K562 (cell line): ENCODE results near the gene LBR. TPM values are rescaled to one million over a fixed set of nuclear protein-coding genes. Genes with fewer than 3 reads are reported as not detected.

Experiments
- ARNT ChIP-seq, 2 experiments: fragments of 450-650 bp; IDR thresholded peaks; 2 replicates each; pipeline ENCODE4 v1.6.1; 2016; ENCODE audit warnings: mild to moderate bottlenecking in 1 of 2
- CHD2 ChIP-seq: IDR thresholded peaks from 2 replicates; pipeline ENCODE4 v1.6.1; 2011; ENCODE audit warnings: low read depth, low read length
- CREB3 ChIP-seq: fragments of 450-650 bp; conservative IDR thresholded peaks from 2 replicates; pipeline ENCODE4 v1.6.1; 2016; ENCODE audit warnings: missing genetic modification characterization, low read depth, mild to moderate bottlenecking, missing compliant biosample characterization, moderate library complexity
- EZH2 ChIP-seq: IDR thresholded peaks from 2 replicates; pipeline ENCODE4 v1.6.1; 2012; ENCODE audit warnings: low read depth, mild to moderate bottlenecking, inconsistent platforms, low read length, borderline replicate concordance
- HCFC1 ChIP-seq: IDR thresholded peaks from 2 replicates; pipeline ENCODE4 v1.6.1; 2012; ENCODE audit warnings: low read depth, low read length, improper control_type of control experiment
- ID3 ChIP-seq, 2 experiments: fragments of 250-450 bp in 1 of 2; fragments of 450-650 bp in 1 of 2; sonication (Bioruptor Pico) in 1 of 2; IDR thresholded peaks; 2 replicates each; pipeline versions ENCODE4 v1.6.1 to v1.8.0; 2016 to 2021; ENCODE audit warnings: mild to moderate bottlenecking in 2 of 2, moderate library complexity in 2 of 2, missing compliant biosample characterization in 1 of 2, missing genetic modification characterization in 1 of 2
- LEF1 ChIP-seq: fragments of 450-650 bp; IDR thresholded peaks from 2 replicates; pipeline ENCODE4 v1.6.1; 2016; ENCODE audit warnings: mild to moderate bottlenecking
- NEUROD1 ChIP-seq: fragments of 150-350 bp; IDR thresholded peaks from 2 replicates; pipeline ENCODE4 v1.6.1; 2014; ENCODE audit warnings: borderline replicate concordance, low read length, low read depth; ENCODE audit not compliant: partially characterized antibody
- NONO ChIP-seq, 2 experiments: fragments of 200-400 bp in 1 of 2; fragments of 450-650 bp in 1 of 2; formaldehyde crosslinking in 1 of 2; IDR thresholded peaks; 2 replicates each; pipeline ENCODE4 v1.6.1; 2017; ENCODE audit warnings: low read depth in 2 of 2, mild to moderate bottlenecking in 2 of 2, moderate library complexity in 2 of 2, low read length in 1 of 2
- NUFIP1 ChIP-seq: fragments of 450-650 bp; IDR thresholded peaks from 2 replicates; pipeline ENCODE4 v1.6.1; 2018; ENCODE audit not compliant: partially characterized antibody
- POLR2G ChIP-seq: fragments of 200-400 bp; formaldehyde crosslinking; IDR thresholded peaks from 2 replicates; pipeline ENCODE4 v1.6.1; 2017; ENCODE audit warnings: low read depth, mild to moderate bottlenecking, antibody characterized with exemption, low read length, moderate library complexity
- PTTG1 ChIP-seq: fragments of 450-650 bp; IDR thresholded peaks from 2 replicates; pipeline ENCODE4 v1.6.1; 2016; ENCODE audit warnings: low read depth, mild to moderate bottlenecking, missing genetic modification characterization, missing compliant biosample characterization
- STAG1 ChIP-seq: sonication (generic); formaldehyde crosslinking; IDR thresholded peaks from 2 replicates; pipeline ENCODE4 v1.5.0; 2020; ENCODE audit warnings: missing genetic modification reagents, borderline replicate concordance
- THRB ChIP-seq: fragments of 450-650 bp; formaldehyde crosslinking; conservative IDR thresholded peaks from 2 replicates; pipeline ENCODE4 v1.4.0; 2022; ENCODE audit warnings: mild to moderate bottlenecking, missing genetic modification characterization
- ZNF224 ChIP-seq: sonication (generic); formaldehyde crosslinking; IDR thresholded peaks from 2 replicates; pipeline ENCODE4 v1.8.0; 2022; ENCODE audit warnings: mild to moderate bottlenecking, missing genetic modification reagents
- polyA plus RNA-seq, 8 experiments: library from polyadenylated mRNA; depleted of rRNA in 4 of 8; stranded (reverse) in 5 of 8; unstranded in 3 of 8; fragments of >200 nt; fragmentation: Nextera tagmentation in 2 of 8; fragmentation: Illumina TruSeq in 1 of 8; extraction: Ambion mirVana in 2 of 8; extraction: Trizol in 1 of 8; gene quantifications; 2 replicates each; pipeline versions ENCODE4 v1.2.1 to v1.2.3, GENCODE V29; 2011 to 2014; ENCODE audit warnings: inconsistent platforms in 1 of 8, missing spikeins in 1 of 8
- total RNA-seq, 7 experiments: library from RNA; depleted of rRNA in 6 of 7; stranded (reverse); fragments of >200 nt in 6 of 7; fragmentation: Illumina TruSeq in 2 of 7; extraction: Trizol in 2 of 7; gene quantifications; 2 replicates each; pipeline versions ENCODE4 v1.2.1 to v1.2.3, GENCODE V29; 2011 to 2021; ENCODE audit warnings: low replicate concordance in 1 of 7
- TF ChIP-seq, protein P1 (sequence below): fragments of 250-450 bp; sonication (Bioruptor Pico); IDR thresholded peaks from 2 replicates; pipeline ENCODE4 v1.5.0; 2021; ENCODE audit warnings: mild to moderate bottlenecking, moderate library complexity
- TF ChIP-seq, protein P2 (sequence below): fragments of 250-450 bp; sonication (Bioruptor Pico); IDR thresholded peaks from 2 replicates; pipeline ENCODE4 v1.4.0; 2020

Gene LBR
- total and polyA plus RNA-seq, 9 of the 15 experiments (the other 6 are each of a cell fraction or from before 2014, with no cell fraction given): 102 to 229 (median 197) TPM

GRCh38 chr1:225474986-225475820 lies 47.4 kb upstream of the LBR start (continued):
- TF ChIP-seq ID3 (CRISPR knock-in tag; IDR thresholded peaks at IDR 0.05) (no peak), ID3 (tag; IDR thresholded peaks at IDR 0.05) (0 out of 2 replicates have a peak, but pooled peaks have one; percentile 60), LEF1 (no peak), PTTG1 (tag) (no peak), EZH2 (no peak), CREB3 (tag) (no peak), CHD2 (no peak), ARNT (IDR thresholded peaks at IDR 0.05) (no peak), HCFC1 (peak; percentile 42; the same call in 1 of the 2 replicates), THRB (CRISPR knock-in tag) (no peak), NUFIP1 (no peak), STAG1 (CRISPR knock-in tag) (peak; percentile 100), POLR2G (no peak), ZNF224 (CRISPR knock-in tag) (no peak), NEUROD1 (no peak), NONO (IDR thresholded peaks at IDR 0.05; ENCODE audit: low read depth in 2 of 2, low read length in 1 of 2) (peak in 1 of 2 experiments; percentile 70; a peak in 1 of 4 replicates)
- TF ChIP-seq, protein P1, sequence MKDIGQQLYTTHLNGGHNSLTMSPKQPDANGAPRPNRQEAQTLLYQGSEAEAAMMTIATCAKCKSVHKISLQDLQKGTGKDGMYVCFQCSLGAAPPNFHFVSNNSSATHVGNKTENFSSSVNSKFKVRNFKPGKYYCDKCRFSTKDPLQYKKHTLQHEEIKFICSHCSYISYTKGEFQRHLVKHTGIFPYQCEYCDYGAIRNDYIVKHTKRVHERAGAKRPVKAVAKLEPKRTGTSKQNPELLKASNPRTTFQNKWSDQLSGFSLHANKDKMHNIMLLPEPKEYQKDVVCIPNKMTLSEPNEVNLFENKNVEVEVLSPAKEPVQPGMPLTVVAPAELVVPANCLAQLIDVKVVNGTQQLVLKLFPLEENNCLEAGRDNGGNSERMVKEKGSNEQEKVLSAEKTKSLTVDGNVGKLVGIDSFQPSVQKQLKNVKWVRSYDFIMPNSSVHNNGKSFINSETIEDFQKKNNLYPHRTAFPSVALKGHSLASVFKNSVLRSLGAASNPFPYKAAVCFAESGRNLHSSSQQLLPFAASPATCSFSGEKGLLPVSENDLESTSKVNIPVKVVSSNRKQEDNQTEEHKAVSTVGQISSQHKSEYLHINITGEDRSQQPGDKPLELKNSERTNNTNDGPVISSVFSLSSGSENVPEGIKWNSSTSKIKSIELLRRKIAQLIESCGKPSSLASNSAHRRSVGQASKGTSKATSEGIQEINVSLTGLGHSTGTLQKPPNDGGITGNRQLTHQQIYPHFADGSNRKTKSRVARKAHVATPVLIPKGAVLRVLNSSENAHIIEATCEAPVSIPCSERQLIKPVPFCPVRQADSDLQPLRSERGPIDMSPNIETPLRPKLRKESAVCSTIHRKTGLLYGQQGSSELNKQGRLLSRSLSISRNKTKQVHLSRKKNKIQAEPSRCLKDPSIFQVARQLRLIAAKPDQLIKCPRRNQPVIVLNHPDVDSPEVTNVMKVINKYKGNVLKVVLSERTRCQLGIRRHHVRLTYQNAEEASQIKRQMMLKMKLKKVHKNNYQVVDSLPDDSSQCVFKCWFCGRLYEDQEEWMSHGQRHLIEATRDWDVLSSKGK (CRISPR knock-in tag): no peak
- TF ChIP-seq, protein P2, sequence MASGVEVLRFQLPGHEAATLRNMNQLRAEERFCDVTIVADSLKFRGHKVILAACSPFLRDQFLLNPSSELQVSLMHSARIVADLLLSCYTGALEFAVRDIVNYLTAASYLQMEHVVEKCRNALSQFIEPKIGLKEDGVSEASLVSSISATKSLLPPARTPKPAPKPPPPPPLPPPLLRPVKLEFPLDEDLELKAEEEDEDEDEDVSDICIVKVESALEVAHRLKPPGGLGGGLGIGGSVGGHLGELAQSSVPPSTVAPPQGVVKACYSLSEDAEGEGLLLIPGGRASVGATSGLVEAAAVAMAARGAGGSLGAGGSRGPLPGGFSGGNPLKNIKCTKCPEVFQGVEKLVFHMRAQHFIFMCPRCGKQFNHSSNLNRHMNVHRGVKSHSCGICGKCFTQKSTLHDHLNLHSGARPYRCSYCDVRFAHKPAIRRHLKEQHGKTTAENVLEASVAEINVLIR: no peak
